Stimulated activated CD8-positive, alpha-beta memory T cell treated with anti-CD3 and anti-CD28 coated beads, Interleukin-2, amount 100 ng/mL, for 48 hours (primary cell): Measurements from ENCODE around the gene AP2A2.
"Not testable (repeated sequence)": the region's sequence is repeated elsewhere in the genome, so short reads cannot be mapped to it uniquely, and the experiment has no call there.

Source experiments
- DNase-seq, 2 donors: peaks; one replicate each; pipeline ENCODE4 v3.0.0-alpha.2; 2020; ENCODE audit warnings: low read depth in 2 of 2

AP2A2 gene

DNA sequence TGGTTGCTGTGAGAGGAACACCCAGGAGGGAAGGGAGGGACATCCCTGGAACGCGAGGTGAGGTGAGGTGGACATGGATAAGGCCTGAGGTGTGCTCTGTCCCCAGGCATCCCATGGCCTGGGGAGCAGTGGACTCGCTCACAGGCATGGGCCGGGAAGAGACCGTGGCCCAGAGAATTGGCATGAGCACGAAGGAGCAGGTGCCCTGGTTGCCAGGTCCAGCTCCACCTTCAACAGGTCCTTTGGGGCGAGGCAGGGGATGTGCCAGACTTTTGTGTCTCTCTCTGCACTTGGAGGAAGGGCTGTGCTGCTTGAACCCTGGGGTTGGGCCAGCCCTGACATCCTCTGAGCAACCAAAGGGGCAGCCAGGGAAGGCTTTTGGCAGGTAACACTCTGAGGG, 89.4 kb downstream of the AP2A2 start:
- DNase-seq, result no peak

DNA sequence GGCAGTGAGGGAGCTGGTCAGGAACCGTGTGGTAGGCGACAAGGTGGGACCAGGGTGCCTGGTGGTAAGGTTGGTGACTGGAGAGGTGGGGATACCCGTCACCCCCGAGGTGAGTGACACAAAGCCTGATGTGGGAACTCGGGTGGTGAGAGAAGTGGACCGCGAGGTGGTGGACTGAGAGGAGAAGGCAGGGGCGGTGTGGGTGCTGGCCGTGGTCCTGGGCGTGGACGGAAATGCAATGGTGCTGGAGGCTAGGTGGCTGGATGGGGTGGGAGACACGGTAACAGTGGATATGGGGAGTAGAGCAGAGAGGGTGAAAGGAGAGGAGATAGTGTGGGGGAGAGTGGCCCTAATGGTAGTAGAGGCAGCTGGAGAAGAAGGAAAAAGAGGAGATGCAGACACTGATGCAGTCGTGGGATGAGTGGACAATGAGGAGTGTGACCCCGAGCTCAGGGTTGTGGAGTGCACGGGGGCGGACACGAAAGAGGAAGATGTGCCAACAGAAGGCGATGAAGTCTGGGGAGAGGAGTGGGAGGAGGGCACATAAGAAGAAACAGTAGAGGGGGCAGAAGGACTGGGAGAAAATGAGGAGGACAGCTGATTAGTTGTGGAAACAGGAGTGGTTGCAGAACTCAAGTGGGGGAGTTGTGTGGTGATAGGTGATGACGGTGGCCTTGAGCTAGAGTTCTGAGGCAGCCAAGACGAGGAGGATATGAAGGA, 90.3 kb downstream of the AP2A2 start:
- no peak for DNase-seq

GRCh38 chr11:1016610-1017126, 91.0 kb downstream of the AP2A2 start:
- not testable (repeated sequence) for DNase-seq

GRCh38 chr11:1017269-1018005, 91.8 kb downstream of the AP2A2 start:
- no peak for DNase-seq

DNA sequence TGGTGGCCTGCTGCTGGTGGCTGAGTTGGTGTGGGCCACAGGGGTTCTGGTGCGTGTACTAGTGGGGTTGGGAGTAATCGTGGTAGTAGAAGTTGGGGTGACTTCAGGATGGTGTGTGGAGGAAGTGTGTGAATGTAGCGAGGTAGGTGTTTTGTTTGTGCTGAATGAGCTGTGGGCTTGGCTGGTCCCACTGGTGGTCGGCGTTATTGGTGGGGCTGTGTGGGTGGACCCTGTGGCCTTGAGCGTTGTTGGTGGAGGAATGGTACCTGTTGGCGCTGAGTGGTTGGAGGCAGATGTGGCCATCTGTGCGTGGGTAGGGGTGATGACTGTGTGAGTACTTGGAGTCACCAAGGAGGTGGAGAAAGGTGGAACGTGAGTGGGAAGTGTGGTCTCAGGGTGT, 92.4 kb downstream of the AP2A2 start:
- no peak for DNase-seq

DNA sequence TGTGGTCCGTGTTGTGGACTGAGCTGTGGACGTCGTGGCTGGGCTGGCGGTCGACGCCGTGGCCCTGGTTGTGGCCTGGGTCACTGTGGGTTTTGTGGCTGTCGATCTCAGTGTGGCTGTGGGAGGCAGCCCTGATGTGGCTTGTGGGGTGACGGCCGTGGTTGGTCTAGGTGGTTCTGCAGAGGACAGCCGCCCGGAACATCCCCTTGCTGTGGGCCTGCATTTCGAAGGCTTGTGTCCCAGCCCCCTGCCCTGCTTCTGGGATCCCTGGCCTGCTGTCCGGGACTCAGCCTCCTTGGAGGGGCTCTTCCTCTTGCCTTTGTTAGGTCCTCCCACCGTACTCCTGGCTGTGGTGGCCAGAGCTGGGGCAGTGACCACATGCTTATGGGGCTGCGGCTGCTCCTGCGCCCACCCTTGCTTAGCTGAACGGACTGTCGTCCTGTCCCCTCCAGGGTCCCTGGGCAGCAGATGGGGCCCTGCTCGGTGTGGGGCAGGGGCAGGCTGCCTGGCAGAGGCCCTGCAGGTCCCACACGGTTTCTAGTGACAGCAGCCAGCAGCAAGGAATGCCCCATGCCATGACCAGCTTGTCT, 93.7 kb downstream of the AP2A2 start:
- no peak for DNase-seq

GRCh38 chr11:1020211-1020905, 94.7 kb downstream of the AP2A2 start:
- no peak for DNase-seq

DNA sequence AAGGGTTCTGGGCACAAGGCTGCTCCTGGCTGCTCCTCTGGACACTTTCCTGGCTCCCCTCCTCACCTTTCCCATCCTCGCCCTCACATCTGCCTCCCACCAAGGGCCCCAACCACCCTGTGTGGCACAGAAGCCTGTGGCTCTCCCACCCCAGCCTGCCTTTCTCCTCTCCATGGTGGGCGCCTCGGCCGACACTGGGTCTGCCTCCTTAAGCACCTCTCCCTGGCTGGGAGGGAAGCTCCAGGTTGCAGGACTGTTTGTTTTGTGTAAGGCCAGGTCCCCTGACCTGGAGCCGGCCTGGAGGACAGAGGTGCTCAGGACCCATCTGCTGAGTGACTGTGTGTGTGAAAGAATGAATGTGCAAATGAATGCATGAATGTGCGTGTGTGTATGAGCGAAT, 96.7 kb downstream of the AP2A2 start:
- DNase-seq, result no peak

DNA sequence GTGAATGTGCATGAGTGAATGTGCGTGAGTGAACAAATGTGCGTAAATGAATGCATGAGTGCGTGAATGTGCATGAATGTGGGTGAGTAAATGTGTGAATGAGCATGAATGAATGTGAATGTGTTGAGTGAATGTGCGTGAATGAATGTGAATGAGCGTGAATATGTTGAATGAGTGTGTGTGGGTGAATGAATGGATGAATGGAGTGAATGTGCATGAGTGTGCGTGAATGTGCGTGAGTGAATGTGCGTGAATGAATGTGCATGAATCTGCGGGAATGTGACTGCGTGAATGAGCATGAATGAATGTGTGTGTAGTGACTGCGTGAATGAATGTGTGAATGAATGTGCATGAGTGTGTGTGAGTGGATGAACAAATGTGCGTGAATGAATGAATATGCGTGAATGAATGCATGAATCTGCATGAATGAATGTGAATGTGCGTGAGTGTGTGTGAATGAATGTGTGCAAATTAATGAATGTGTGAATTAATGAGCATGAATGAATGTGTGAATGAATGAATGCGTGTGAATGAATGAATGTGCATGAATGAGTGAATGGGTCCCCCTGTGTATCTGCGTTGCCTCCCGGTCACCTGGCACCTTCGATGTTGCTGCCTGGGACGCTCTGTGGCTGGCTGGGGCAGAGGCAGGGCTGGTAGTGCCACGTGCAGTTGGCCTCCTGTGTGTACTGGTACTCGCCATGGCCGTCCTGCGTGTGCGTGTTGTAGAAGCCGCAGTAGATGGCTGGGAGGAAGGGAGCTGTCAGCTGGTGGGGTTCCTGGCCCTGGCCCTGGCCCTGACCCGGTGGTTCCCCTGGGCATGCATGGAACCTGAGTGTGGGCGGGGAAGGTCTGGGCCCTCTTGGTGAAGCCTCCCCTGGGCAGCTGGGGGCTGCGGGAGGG, 97.5 kb downstream of the AP2A2 start:
- DNase-seq, result no peak

DNA sequence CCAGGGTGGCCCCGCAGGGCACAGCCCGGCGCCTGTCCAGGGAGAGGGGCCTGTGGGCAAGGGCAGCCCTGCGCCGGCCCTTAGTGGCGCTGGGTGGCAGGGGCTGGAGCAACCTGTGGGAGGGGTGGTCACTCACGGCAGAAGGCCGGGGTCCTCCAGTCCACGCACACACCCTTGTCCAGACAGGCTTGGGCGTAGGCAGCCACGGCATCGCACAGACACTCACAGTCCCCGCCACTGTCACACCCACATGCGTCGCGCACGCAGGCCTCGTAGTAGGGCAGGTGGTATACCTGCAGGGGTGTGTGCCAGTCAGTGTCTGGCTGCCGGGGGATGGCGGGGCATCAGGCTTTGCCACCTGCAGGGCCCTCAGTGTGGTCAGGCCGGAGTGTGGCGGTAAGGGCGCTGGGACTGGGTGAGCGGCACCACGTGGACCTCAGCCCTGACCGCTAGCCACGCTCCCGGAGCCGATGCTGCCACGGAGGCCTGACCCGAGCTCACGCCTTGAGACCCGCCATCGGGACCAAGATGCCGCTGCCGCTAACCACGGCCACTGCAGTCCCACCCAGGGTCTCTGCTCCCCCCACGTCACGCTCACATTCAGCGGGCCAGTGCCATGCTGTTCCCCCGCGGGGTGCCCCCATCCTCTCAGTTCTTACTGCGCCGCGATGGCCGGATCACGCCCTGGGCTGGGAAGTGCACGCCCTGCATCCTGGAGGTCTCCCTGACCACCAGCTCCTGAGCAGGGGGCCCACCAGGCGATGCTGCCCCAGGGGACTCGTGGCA, 98.3 kb downstream of the AP2A2 start:
- no peak for DNase-seq

- no peak for DNase-seq
Observed at GRCh38 chr11:1024597-1025409, 99.1 kb downstream of the AP2A2 start.

DNA sequence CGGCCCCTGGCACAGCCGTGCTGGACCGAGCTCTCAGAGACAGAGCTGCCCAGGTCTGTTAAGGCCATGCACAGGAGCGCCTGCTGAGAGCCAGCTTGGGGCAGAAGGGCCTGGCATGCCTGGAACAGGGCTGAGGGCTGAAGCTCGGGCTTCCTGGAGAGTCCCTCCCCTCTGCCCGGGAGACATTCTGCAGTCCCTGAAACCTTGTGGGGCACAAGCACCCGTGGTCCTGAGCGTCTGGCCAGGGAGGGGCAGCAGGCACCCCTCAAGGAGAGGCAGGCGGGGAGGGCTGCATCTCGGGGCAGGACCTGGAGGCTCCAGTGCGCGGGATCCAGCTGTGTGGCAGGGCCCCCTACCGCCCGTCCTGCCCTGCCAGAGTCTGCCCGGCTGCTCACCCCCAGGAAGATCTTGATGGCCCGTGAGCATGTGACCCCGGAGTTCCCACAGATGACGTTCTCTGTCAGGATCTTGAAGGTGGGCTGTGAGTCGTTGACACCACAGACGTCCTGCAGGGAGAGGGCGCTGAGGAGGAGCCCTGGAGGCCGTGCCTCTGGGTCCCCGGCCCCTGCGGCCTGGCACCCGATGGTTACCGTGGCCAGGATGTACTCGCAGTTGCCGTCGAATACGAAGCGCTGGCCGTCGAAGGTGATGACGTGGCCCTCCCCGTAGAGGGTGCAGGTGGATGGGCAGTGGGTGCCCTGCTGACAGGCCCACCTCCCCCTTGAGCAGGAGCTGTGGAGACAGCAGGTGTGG, 99.9 kb downstream of the AP2A2 start:
- no peak for DNase-seq

GRCh38 chr11:1026163-1026450, 100.4 kb downstream of the AP2A2 start:
- DNase-seq, result no peak

GRCh38 chr11:1026641-1027482, 101.2 kb downstream of the AP2A2 start:
- DNase-seq, result no peak

GRCh38 chr11:1027483-1028290, 102.0 kb downstream of the AP2A2 start:
- no peak for DNase-seq

GRCh38 chr11:1028291-1028540, 102.5 kb downstream of the AP2A2 start:
- DNase-seq, result no peak

DNA sequence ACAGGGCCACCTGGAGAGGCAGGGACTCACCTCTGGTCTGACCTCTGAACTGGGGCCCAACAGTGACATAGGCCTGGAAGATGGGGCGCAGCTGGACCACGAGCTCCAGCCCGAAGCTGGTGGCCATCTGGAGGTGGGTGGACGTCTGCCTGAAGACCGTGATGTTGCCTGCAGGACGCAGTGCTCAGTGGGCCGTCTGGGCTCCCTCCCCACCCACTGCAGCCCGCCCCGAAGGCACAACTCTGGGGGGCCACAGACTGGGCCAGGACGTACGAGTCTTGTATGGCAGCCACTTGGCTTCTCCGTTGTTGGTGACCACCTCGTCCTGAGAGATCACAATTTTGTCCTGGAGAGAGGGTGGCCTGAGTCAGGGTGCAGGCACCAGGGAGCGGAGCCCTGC, 102.9 kb downstream of the AP2A2 start:
- no peak for DNase-seq

DNA sequence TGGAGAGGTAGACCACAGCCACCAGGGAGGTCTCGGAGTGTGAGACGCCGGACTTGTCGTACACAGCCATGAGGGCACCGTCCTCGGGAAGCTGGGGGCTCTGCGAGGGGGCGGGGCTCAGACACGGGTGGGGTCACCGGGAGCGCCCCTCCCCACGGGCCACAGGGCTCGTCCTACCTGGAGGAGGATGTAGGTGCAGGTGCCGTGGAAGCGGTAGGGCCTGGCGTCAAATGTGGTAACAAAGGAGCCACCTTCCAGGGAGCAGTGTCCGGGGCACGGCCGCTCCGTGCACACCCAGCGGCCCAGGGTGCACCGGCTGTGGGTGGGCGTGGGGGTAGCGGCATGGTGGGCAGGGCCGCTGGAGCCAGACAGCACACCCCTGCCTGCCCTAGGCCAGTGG, 103.4 kb downstream of the AP2A2 start:
- no peak for DNase-seq
